ENCODE measurements around the gene PRPF31.

GRCh38 chr19:54141356-54141755, 25.8 kb downstream of the PRPF31 start:
- TF ChIP-seq HINFP (CRISPR knock-in tag; IDR thresholded peaks at IDR 0.05; ENCODE audit: low read depth) (no peak), REST (IDR thresholded peaks at IDR 0.05; ENCODE audit: borderline replicate concordance in 1 of 2, low read depth in 1 of 2, low read length in 2 of 2) (no peak), TAF1 (CRISPR knock-in tag; IDR thresholded peaks at IDR 0.05) (no peak), HMG20B (CRISPR knock-in tag; conservative IDR thresholded peaks at IDR 0.05) (no peak)
